ENCODE measurements around the gene CNTN3. TPM values are rescaled to one million over a fixed set of nuclear protein-coding genes. Genes with fewer than 3 reads are reported as not detected.

Gene CNTN3
- total RNA-seq, 1 experiment from 2014 or later, result not detected

GRCh38 chr3:74633021-74633420 is 18.6 kb upstream of the CNTN3 start:
- H3K9ac ChIP-seq (ENCODE audit: low read length), result no peak overlapping the region
- BruUV-seq (replicated peaks), result no TSS peak
- no peaks in the 10 kb centered on the region for H3K27me3 ChIP-seq (ENCODE audit: low read length)
- H3K27ac ChIP-seq (ENCODE audit: low read length), result no peak overlapping the region
- H3K36me3 ChIP-seq (ENCODE audit: low read depth, low read length), result no peaks in the 10 kb centered on the region
- TF ChIP-seq, protein P1, sequence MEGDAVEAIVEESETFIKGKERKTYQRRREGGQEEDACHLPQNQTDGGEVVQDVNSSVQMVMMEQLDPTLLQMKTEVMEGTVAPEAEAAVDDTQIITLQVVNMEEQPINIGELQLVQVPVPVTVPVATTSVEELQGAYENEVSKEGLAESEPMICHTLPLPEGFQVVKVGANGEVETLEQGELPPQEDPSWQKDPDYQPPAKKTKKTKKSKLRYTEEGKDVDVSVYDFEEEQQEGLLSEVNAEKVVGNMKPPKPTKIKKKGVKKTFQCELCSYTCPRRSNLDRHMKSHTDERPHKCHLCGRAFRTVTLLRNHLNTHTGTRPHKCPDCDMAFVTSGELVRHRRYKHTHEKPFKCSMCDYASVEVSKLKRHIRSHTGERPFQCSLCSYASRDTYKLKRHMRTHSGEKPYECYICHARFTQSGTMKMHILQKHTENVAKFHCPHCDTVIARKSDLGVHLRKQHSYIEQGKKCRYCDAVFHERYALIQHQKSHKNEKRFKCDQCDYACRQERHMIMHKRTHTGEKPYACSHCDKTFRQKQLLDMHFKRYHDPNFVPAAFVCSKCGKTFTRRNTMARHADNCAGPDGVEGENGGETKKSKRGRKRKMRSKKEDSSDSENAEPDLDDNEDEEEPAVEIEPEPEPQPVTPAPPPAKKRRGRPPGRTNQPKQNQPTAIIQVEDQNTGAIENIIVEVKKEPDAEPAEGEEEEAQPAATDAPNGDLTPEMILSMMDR (conservative IDR thresholded peaks at IDR 0.05; ENCODE audit: low read depth, low read length), result no peak
- TF ChIP-seq EZH2phosphoT487 (IDR thresholded peaks at IDR 0.05; ENCODE audit: borderline replicate concordance, low read length) (no peak), EZH2 (IDR thresholded peaks at IDR 0.05; ENCODE audit: low read length, unreplicated experiment) (no peak)
- no peaks in the 10 kb centered on the region for H4K20me1 ChIP-seq (ENCODE audit: low read length)
- H3K4me2 ChIP-seq (ENCODE audit: low read length), result no peak overlapping the region
- no peak overlapping the region for H2AFZ ChIP-seq (ENCODE audit: low read length)
- peaks cover 18% of the 10 kb centered on the region for H3K9me3 ChIP-seq (ENCODE audit: low read length)
- no peak for ATAC-seq
- no peaks in the 10 kb centered on the region for H3K4me1 ChIP-seq (ENCODE audit: insufficient read depth, low read length)
- intact Hi-C loops (cut with micrococcal nuclease), result no loop called here
- no peaks in the 10 kb centered on the region for H3F3A ChIP-seq (ENCODE audit: low read length, unreplicated experiment)
- DNase-seq, result no peak
- CTCF ChIA-PET, result no interaction called here
- POLR2A ChIA-PET (ENCODE audit: unreplicated experiment), result no interaction called here
- no peak overlapping the region for H3K4me3 ChIP-seq (ENCODE audit: low read length)
- no peaks in the 10 kb centered on the region for H3K79me2 ChIP-seq (ENCODE audit: low read length)
- H3K9me2 ChIP-seq (replicated peaks; ENCODE audit: low read length), result no peaks in the 10 kb centered on the region

GRCh38 chr3:74631351-74632140 is 17.1 kb upstream of the CNTN3 start:
- Histone ChIP-seq H4K20me1 (ENCODE audit: low read length) (no peaks in the 10 kb centered on the region), H3K79me2 (ENCODE audit: low read length) (no peaks in the 10 kb centered on the region), H3K27me3 (ENCODE audit: low read length) (no peaks in the 10 kb centered on the region), H3K9me3 (ENCODE audit: low read length) (peaks cover 26% of the 10 kb centered on the region), H3K9me2 (replicated peaks; ENCODE audit: low read length) (no peaks in the 10 kb centered on the region), H3K9ac (ENCODE audit: low read length) (no peak overlapping the region), H3K27ac (ENCODE audit: low read length) (no peak overlapping the region), H2AFZ (ENCODE audit: low read length) (no peak overlapping the region), H3K4me1 (ENCODE audit: insufficient read depth, low read length) (no peaks in the 10 kb centered on the region), H3F3A (ENCODE audit: low read length, unreplicated experiment) (no peaks in the 10 kb centered on the region), H3K4me3 (ENCODE audit: low read length) (no peak overlapping the region), H3K36me3 (ENCODE audit: low read depth, low read length) (no peaks in the 10 kb centered on the region), H3K4me2 (ENCODE audit: low read length) (no peak overlapping the region)
- TF ChIP-seq, protein P1 (conservative IDR thresholded peaks at IDR 0.05; ENCODE audit: low read depth, low read length), result no peak
- TF ChIP-seq EZH2 (IDR thresholded peaks at IDR 0.05; ENCODE audit: low read length, unreplicated experiment), result no peak
- DNase-seq (no peak), ATAC-seq (no peak)
- no TSS peak for BruUV-seq (replicated peaks)
- ChIA-PET POLR2A (ENCODE audit: unreplicated experiment) (no interaction called here), CTCF (no interaction called here)
- intact Hi-C loops (cut with micrococcal nuclease), result no loop called here

- BruUV-seq (replicated peaks), result no TSS peak
- CTCF ChIA-PET, result no interaction called here
Observed at GRCh38 chr3:74630602-74631001, 16.1 kb upstream of the CNTN3 start.

More at GRCh38 chr3:74630602-74631001, 16.1 kb upstream of the CNTN3 start:
- intact Hi-C loops (cut with micrococcal nuclease), result no loop called here
- no peak overlapping the region for H2AFZ ChIP-seq (ENCODE audit: low read length)
- ATAC-seq, result no peak
- POLR2A ChIA-PET (ENCODE audit: unreplicated experiment), result no interaction called here
- H3K4me2 ChIP-seq (ENCODE audit: low read length), result no peak overlapping the region
- DNase-seq, result no peak
- H4K20me1 ChIP-seq (ENCODE audit: low read length), result no peaks in the 10 kb centered on the region
- no peaks in the 10 kb centered on the region for H3K79me2 ChIP-seq (ENCODE audit: low read length)
- no peak for TF ChIP-seq EZH2phosphoT487 (IDR thresholded peaks at IDR 0.05; ENCODE audit: borderline replicate concordance, low read length)
- TF ChIP-seq, protein P1 (conservative IDR thresholded peaks at IDR 0.05; ENCODE audit: low read depth, low read length), result no peak
- TF ChIP-seq EZH2 (IDR thresholded peaks at IDR 0.05; ENCODE audit: low read length, unreplicated experiment), result no peak
- no peaks in the 10 kb centered on the region for H3K36me3 ChIP-seq (ENCODE audit: low read depth, low read length)
- no peak overlapping the region for H3K27ac ChIP-seq (ENCODE audit: low read length)
- peaks cover 26% of the 10 kb centered on the region for H3K9me3 ChIP-seq (ENCODE audit: low read length)
- no peak overlapping the region for H3K4me3 ChIP-seq (ENCODE audit: low read length)
- no peaks in the 10 kb centered on the region for H3F3A ChIP-seq (ENCODE audit: low read length, unreplicated experiment)
- H3K9ac ChIP-seq (ENCODE audit: low read length), result no peak overlapping the region
- H3K9me2 ChIP-seq (replicated peaks; ENCODE audit: low read length), result no peaks in the 10 kb centered on the region
- H3K4me1 ChIP-seq (ENCODE audit: insufficient read depth, low read length), result no peaks in the 10 kb centered on the region
- no peaks in the 10 kb centered on the region for H3K27me3 ChIP-seq (ENCODE audit: low read length)

Data from PC-3 (cell line).